Activated CD4-positive, alpha-beta T cell treated with anti-CD3 and anti-CD28 coated beads for 24 hours (primary cell): ENCODE measurements around the gene KRTAP1-1.
"Not testable (repeated sequence)": the region's sequence is repeated elsewhere in the genome, so short reads cannot be mapped to it uniquely, and the experiment has no call there.

Experiments used
- DNase-seq, 2 donors: peaks; one replicate each; pipeline ENCODE4 v3.0.0-alpha.2; 2020; ENCODE audit warnings: low read depth in 2 of 2

The KRTAP1-1 gene

GRCh38 chr17:41012326-41013120 is 28.7 kb downstream of the KRTAP1-1 start:
- DNase-seq, result no peak

GRCh38 chr17:41010441-41010840 is 30.8 kb downstream of the KRTAP1-1 start:
- no peak for DNase-seq

- DNase-seq, result no peak
Observed at GRCh38 chr17:41009936-41010335, 31.3 kb downstream of the KRTAP1-1 start.

- no peak for DNase-seq
Observed at GRCh38 chr17:41009301-41009760, 31.9 kb downstream of the KRTAP1-1 start.

- no peak for DNase-seq
Observed at GRCh38 chr17:41008811-41009210, 32.4 kb downstream of the KRTAP1-1 start, which contains the start of gene KRTAP3-1. TSS of gene KRTAP3-1 (minus strand) at chr17:41009128. CDS start at chr17:41009074, 54 bp downstream.

GRCh38 chr17:41004397-41004796 is 36.9 kb downstream of the KRTAP1-1 start:
- DNase-seq, result no peak

GRCh38 chr17:41003926-41004325 is 37.3 kb downstream of the KRTAP1-1 start:
- DNase-seq, result no peak

- no peak for DNase-seq
Observed at GRCh38 chr17:41002814-41003213, 38.4 kb downstream of the KRTAP1-1 start.

GRCh38 chr17:41001795-41002194 is 39.5 kb downstream of the KRTAP1-1 start:
- no peak for DNase-seq

- DNase-seq, result not testable (repeated sequence)
Observed at GRCh38 chr17:40999563-40999962, 41.7 kb downstream of the KRTAP1-1 start, which contains the start of gene KRTAP3-2. TSS of gene KRTAP3-2 (minus strand) at chr17:40999906. CDS start at chr17:40999853, 53 bp downstream.

- no peak for DNase-seq
Observed at GRCh38 chr17:40997361-40997760, 43.9 kb downstream of the KRTAP1-1 start.

GRCh38 chr17:40996829-40997228 is 44.4 kb downstream of the KRTAP1-1 start:
- no peak for DNase-seq

- no peak for DNase-seq
Observed at GRCh38 chr17:40995116-40995515, 46.1 kb downstream of the KRTAP1-1 start.

- DNase-seq, result no peak
Observed at GRCh38 chr17:40993839-40994238, 47.4 kb downstream of the KRTAP1-1 start, which contains the start of gene KRTAP3-3. TSS of gene KRTAP3-3 (minus strand) at chr17:40994164. CDS start at chr17:40994097, 67 bp downstream.

GRCh38 chr17:40993084-40993483 is 48.2 kb downstream of the KRTAP1-1 start:
- DNase-seq, result no peak

GRCh38 chr17:40992666-40993065 is 48.6 kb downstream of the KRTAP1-1 start:
- DNase-seq, result no peak
